ENCODE data around the gene MAST3.

DNA sequence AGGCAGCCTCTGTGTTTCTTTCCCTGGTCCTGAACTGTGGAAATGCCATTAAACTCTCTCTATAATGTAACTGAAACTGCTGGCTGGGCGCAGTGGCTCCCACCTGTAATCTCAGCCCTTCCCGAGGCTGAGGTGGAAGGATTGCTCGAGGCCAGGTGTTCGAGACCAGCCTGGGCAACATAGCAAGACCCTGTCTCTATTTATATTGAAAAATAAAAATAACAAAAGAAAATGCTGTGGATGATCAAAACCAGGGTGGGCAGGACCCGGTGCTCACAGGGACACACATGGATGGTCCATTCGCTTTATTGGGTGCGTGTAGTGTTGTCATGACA is 98.9 kb downstream of the MAST3 start:
- TF ChIP-seq CTCF (conservative IDR thresholded peaks at IDR 0.05; ENCODE audit: low read length), result no peak
- TF ChIP-seq EZH2phosphoT487 (IDR thresholded peaks at IDR 0.05; ENCODE audit: borderline replicate concordance), result no peak
